ENCODE data around the gene ZNF493. TPM values are rescaled to one million over a fixed set of nuclear protein-coding genes. Genes with fewer than 3 reads are reported as not detected.

The ZNF493 gene
- total and polyA plus RNA-seq, 2 donors (not counting 3 experiments of a cell fraction or from before 2014, with no cell fraction given), result 2.4 to 8.0 TPM

- CTCF ChIA-PET, result no interaction called here
- BruUV-seq (replicated peaks), result no TSS peak
- no peak overlapping the region for H3K27ac ChIP-seq (ENCODE audit: insufficient read depth, low read depth, low read length)
- H3K4me1 ChIP-seq (ENCODE audit: control insufficient read depth, extremely low read depth, insufficient read depth, low read length), result no peaks in the 10 kb centered on the region
- dilution Hi-C loops (cut with MboI; ENCODE audit: extremely low pct_ligation_motif_present, low sequenced_read_pairs), result no loop called here
- no peak for FAIRE-seq
- no peaks in the 10 kb centered on the region for H3K36me3 ChIP-seq (ENCODE audit: control insufficient read depth in 2 of 2, extremely low read depth in 1 of 2, insufficient read depth in 2 of 2, low read length in 2 of 2)
- no peak overlapping the region for H3K4me2 ChIP-seq (ENCODE audit: insufficient read depth, low read length)
- H3K9me1 ChIP-seq (replicated peaks; ENCODE audit: control insufficient read depth, extremely low read depth, insufficient read depth, low read length), result no peaks in the 10 kb centered on the region
- no peaks in the 10 kb centered on the region for H3K27me3 ChIP-seq (ENCODE audit: control insufficient read depth in 2 of 2, insufficient read depth in 2 of 2, low read length in 2 of 2)
- intact Hi-C loops (cut with micrococcal nuclease), result no loop called here
- H3K4me3 ChIP-seq (replicated peaks in 1 of 3; ENCODE audit: insufficient read depth in 1 of 3, low read depth in 1 of 3, low read length in 3 of 3), result no peak overlapping the region
- H4K20me1 ChIP-seq (replicated peaks; ENCODE audit: control insufficient read depth, extremely low read depth, insufficient read depth, low read length), result no peaks in the 10 kb centered on the region
- no peak overlapping the region for H3K9ac ChIP-seq (replicated peaks; ENCODE audit: extremely low read depth, insufficient read depth, low read length)
- TF ChIP-seq MAX (IDR thresholded peaks at IDR 0.05; ENCODE audit: insufficient read depth, insufficient read length) (no peak), FOS (IDR thresholded peaks at IDR 0.05; ENCODE audit: borderline replicate concordance, insufficient read depth, low read length) (no peak), GATA2 (IDR thresholded peaks at IDR 0.05; ENCODE audit: insufficient read depth, insufficient read length, low read depth, low read length) (no peak), POLR2A (IDR thresholded peaks at IDR 0.05; ENCODE audit: low read depth, low read length) (no peak), EZH2 (IDR thresholded peaks at IDR 0.05; ENCODE audit: borderline replicate concordance, low read depth, low read length, severe bottlenecking) (no peak)
- DNase-seq (ENCODE audit: low read depth, low spot score), result no peak
- no peak overlapping the region for H2AFZ ChIP-seq (ENCODE audit: low read depth, low read length)
- POLR2A ChIA-PET, result no interaction called here
- no peaks in the 10 kb centered on the region for H3K79me2 ChIP-seq (ENCODE audit: control insufficient read depth, insufficient read depth, low read length)
- no peaks in the 10 kb centered on the region for H3K9me3 ChIP-seq (replicated peaks; ENCODE audit: control insufficient read depth, insufficient read depth, low read length)
Observed at GRCh38 chr19:21451187-21451586, 54.3 kb downstream of the ZNF493 start.

- Histone ChIP-seq H3K9me1 (replicated peaks; ENCODE audit: control insufficient read depth, extremely low read depth, insufficient read depth, low read length) (no peaks in the 10 kb centered on the region), H3K9ac (replicated peaks; ENCODE audit: extremely low read depth, insufficient read depth, low read length) (no peak overlapping the region), H3K27ac (ENCODE audit: insufficient read depth, low read depth, low read length) (no peak overlapping the region), H4K20me1 (replicated peaks; ENCODE audit: control insufficient read depth, extremely low read depth, insufficient read depth, low read length) (no peaks in the 10 kb centered on the region), H2AFZ (ENCODE audit: low read depth, low read length) (no peak overlapping the region), H3K4me3 (replicated peaks in 1 of 3; ENCODE audit: insufficient read depth in 1 of 3, low read depth in 1 of 3, low read length in 3 of 3) (no peak overlapping the region), H3K4me2 (ENCODE audit: insufficient read depth, low read length) (no peak overlapping the region), H3K27me3 (ENCODE audit: control insufficient read depth in 2 of 2, insufficient read depth in 2 of 2, low read length in 2 of 2) (no peaks in the 10 kb centered on the region), H3K36me3 (ENCODE audit: control insufficient read depth in 2 of 2, extremely low read depth in 1 of 2, insufficient read depth in 2 of 2, low read length in 2 of 2) (no peaks in the 10 kb centered on the region), H3K4me1 (ENCODE audit: control insufficient read depth, extremely low read depth, insufficient read depth, low read length) (no peaks in the 10 kb centered on the region), H3K79me2 (ENCODE audit: control insufficient read depth, insufficient read depth, low read length) (no peaks in the 10 kb centered on the region), H3K9me3 (replicated peaks; ENCODE audit: control insufficient read depth, insufficient read depth, low read length) (no peaks in the 10 kb centered on the region)
- no peak for DNase-seq (ENCODE audit: low read depth, low spot score)
- TF ChIP-seq CTCF (IDR thresholded peaks at IDR 0.05; ENCODE audit: extremely low read depth in 1 of 2, insufficient read depth in 1 of 2, low read depth in 1 of 2, low read length in 2 of 2) (no peak), JUN (IDR thresholded peaks at IDR 0.05; ENCODE audit: borderline replicate concordance, insufficient read depth, insufficient read length, low read depth) (no peak), GATA2 (IDR thresholded peaks at IDR 0.05; ENCODE audit: insufficient read depth, insufficient read length, low read depth, low read length) (no peak), POLR2AphosphoS5 (IDR thresholded peaks at IDR 0.05; ENCODE audit: insufficient read depth, low read depth, low read length) (no peak), FOS (IDR thresholded peaks at IDR 0.05; ENCODE audit: borderline replicate concordance, insufficient read depth, low read length) (no peak), MAX (IDR thresholded peaks at IDR 0.05; ENCODE audit: insufficient read depth, insufficient read length) (no peak), POLR2A (IDR thresholded peaks at IDR 0.05; ENCODE audit: low read depth, low read length) (no peak), MYC (IDR thresholded peaks at IDR 0.05; ENCODE audit: low read depth, low read length) (no peak)
- dilution Hi-C loops (cut with MboI; ENCODE audit: extremely low pct_ligation_motif_present, low sequenced_read_pairs), result no loop called here
- ChIA-PET CTCF (no interaction called here), POLR2A (no interaction called here)
- BruUV-seq (replicated peaks), result no TSS peak
- intact Hi-C loops (cut with micrococcal nuclease), result no loop called here
- FAIRE-seq, result no peak
Observed at GRCh38 chr19:21454901-21455300, 58.0 kb downstream of the ZNF493 start.

All from endothelial cell of umbilical vein (primary cell).